ENCODE measurements around the gene NEDD4L.

The NEDD4L gene

DNA sequence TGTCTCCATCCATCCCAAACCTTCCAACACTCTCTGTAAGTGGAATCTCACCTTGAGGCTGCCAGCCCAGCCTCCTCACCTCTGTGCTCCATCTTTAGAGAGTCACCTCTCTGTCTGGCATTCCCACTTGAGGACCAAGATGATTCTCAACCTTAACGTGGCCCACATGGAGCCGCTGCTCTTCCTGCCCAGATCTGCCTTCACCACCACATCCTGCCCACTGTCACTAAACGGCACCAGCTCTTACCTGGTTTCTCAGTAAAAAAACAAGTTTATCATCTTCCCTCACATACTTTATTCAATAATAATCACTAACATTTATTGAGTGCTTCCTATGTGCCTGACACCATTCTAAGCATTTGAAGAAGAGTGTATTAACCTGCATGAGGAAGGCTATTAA, 80.4 kb downstream of the NEDD4L start:
- no peak for DNase-seq

DNA sequence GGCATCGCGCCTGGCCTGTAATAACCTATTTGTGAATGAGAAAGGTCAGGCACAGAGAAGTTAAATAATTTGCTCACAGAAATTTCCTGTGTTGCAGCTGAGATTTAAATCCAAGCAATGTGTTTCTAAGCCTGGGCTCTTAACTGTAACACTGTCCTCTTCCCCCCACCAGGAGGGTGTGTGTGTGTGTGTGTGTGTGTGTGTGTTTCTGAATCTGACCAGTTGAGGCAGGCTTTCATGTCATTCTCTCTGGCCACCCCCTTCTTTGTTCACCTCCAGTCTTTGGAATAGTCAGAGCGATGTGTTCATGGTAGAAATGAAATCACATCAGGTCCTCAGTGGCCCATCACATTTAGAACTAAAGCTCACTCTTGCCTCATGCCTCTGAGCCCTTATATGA, 81.2 kb downstream of the NEDD4L start:
- DNase-seq = no peak

DNA sequence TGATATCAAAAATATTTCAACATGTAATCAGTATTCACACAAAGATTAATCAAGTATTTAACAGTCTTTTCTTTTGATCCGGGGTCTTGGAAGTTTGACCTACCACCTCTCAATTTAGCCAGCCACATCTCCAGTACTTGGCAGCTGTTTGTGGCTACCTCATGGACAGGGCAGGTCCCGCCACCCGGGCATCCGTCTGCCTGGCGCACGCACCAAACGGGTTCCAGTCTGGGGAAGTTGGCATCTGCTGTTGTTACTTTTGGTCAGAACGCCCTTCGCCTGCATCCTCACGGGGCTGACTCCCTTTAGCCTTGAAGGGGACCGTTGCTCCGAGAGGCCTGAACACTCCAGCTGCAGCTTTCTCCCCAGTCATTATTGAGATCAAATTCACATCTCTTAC, 81.7 kb downstream of the NEDD4L start:
- no peak for DNase-seq

DNA sequence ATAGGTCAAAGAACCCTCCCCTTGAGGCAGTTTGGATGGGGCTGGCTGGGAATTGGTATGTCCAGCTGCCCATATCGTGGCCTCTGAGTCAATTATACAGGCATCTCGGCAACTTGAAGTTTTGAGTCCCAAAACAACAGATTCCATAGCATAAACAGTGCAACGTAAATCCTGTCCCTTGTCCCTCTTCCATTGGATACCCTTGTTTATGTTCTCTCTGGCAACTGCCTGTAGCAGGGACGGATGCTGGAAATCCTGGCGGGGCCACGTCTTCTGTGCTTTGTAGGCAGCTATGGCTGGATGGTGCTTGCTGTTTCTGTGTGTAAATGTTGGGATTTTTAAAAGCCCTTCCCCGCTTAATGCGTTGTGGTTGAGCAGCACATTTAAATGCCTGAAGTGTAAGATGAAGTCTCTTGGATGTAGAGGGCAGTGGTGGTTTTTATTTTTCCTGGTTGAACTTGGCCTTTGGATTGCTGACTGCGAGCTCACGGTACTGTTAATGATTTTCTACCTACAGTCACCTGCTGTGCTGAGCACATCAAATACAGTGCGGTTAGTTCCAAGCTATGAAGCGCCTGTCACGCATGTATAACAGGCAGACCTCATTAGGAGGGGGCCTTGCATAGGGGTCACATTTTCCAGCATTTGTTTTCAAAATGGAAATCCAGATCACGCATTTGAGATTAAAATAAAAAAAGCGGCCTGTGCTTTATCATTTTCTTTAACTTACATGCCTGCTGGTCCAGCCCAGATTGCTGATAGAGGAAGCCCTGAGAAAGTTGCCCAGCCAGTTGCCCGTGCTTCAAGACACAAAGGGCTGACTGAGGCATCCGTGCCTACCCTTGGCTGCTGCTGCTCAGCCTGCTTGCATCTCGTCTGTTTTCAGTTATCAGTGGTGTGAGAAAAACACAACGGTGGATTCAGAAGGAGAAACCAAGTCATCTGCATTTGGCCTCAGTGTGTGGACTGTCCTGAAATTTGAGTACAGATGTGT, 84.7 kb downstream of the NEDD4L start:
- no peak for DNase-seq

DNA sequence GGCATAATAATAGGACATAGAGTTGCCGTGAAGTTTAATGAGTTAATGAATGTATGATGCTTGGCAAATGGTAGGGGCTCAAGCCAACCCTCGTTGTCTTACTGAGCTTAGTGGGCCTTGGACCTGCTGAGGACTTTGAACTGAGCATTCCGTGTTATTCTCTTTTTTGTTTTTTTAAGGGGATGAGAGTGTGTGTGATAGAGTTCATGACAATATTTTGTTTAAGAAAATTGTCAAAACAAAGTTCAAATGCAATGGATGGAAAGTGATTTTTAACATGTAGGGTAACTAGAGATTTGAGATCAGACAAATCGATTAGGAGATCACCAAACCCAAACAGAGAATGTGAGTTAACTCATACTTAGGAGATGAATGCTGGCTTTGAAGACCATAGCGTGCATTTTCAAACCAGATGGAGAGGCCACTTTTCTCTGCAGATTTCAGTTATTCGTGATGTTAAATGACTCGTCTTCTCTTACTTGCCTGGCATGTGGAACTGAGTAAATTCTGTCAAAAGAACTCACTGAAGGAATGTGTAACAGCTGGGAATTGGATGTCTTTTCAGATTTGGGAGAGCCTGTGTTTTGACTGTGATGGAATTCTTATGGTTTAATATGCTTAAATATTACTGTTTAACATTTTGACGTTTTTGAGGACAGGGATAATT, 88.7 kb downstream of the NEDD4L start:
- no peak for DNase-seq

DNA sequence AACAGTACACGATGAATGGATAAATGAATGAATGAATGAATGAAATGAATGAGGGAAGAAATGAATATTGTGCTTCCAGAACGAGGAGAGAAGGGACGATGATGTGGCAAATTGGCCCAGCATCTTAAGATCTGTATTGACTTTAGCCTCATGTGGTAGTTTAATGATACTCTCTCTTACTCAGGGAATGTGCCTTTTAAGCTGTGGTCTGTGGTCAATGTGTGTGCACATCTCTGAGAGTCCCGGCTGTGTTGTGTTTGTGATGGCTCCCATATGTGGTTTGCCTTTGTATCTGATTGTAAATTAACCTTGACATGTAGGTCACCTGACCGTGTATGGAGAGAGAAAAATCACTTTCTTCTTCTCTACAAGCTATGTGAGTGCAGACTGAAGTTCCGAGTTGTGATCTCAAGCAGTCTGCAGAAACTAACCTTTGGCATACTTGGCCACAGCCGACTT, 91.2 kb downstream of the NEDD4L start:
- no peak for DNase-seq

DNA sequence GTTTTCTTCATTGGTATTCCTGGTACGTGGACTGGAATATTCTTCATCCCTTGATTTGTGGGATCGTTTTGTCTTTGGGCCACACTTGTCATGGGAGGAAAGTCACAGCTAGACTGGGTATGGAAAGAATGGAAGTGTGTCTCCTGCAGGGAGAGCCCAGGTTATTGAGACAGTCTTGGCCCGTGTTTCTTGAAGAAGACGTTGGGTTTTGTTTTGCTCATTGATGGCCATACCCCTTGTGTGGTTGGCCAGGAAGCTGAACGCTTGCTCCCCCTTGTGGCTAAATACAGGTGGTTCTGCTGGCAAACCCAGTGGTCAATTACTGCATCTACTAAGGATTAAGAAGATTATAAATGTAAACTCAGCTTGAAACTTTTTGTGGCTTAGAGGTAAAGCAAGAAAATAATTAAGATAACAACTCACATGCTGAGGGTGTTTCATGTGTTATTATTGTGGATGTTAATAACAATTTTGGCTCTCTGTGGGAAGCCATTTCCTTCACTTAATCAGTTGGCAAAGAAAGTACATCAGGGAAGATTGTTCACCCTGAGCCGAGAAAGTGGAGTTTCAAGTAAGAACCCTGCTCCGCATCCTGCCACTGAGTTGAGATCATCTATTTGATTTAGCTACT, 91.8 kb downstream of the NEDD4L start:
- DNase-seq = no peak

DNA sequence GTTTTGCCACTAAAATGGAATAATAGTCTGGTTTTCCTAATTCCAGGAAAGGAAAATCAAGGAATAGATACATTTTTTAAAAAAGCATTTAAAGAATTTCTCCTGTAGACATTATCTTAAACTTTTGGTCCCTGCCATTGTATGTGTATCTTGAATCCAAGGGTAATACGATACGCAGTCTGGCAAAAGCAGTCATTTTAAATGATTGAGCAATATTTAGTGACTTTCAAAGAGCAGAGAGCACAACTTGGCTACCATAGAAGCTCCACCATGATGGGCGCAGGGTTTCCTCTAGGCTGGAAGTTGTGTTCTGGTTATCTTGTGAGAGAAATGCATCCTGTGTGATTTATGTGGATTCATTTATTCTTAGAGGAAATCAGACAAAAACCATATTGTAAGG, 92.9 kb downstream of the NEDD4L start:
- no peak for DNase-seq

DNA sequence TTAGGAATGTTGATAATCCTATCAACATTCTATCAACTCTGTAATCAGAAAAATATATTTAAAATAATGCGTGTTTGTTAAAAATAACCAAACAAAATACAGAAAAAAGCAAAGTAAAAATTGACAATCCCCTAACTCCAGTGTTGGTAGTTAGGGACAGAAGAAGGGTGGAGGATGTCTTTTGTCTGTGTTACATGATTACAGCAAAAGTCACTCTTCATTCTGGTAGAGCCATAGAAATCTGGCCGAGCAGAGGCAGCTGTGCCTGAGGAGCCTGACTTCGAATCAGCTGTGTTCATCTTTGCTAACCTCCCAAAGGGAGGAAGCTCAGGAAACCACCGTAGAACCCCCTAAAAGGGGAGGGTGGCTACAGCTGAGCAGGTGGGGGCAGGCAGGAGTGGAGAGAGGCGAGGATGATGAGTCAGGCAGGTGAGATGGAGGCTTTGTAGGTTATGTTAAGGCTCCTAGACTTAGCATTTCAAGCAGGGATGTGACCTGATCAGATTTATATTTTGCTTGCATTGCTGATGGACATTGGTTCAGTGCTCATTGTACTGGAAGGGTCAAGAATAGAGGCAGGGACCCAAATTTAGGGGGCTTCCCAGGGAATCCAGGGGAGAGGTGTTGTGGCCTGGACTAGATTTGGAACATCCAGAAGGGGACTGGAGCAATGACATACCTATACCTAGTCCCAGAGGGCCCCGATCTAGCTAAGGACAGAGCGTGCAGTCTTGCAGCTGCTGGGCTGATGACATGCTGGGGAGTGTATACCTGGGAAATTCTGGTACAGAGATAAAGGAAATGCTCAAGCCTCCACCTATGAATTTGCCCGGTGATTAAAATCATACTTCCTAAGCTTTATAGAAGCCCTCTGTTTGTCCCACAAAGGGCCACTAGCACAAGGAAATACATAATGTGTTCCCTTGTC, 95.7 kb downstream of the NEDD4L start:
- DNase-seq = no peak

DNA sequence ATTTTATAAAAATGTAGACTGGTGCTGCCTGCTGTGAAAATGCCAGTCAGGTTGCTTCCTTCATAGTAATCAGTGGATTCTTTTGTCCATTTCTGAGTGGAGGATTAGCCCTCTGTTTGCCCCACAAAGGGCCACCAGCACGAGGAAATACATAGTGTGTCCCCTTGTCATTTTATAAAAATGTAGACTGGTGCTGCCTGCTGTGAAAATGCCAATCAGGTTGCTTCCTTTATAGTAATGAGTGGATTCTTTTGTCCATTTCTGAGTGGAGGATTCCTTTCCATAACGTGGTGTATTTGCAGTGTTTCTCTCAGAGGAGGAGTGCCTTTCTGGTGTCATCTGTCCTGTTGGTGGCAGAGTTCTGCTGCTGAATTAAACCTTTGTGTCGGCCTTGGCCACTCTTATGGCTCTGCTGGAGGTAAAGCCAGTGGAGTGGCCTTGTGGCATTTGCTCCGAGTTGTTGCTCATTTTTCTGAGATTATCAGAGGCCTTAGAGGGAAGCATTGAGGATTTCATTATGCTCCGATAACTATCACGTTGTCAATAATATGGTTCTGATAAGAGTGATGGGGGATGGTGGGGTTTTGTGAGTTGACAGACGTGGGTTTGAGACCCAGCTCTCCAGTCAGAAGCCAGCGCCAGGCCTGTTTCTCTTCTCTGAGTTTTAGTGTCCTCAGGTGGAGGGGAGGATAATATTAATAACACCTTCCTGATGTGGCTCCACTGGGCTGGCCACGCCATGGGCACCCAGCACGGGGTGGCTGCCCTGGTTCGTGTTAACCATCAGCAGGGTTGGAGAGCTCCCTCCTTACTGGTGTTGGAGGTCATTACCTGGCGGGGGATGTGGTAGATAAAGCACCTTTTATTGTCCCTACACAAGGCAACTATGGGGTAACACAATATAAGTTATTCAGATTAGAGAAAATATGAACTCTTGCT, 96.6 kb downstream of the NEDD4L start:
- DNase-seq = no peak

DNA sequence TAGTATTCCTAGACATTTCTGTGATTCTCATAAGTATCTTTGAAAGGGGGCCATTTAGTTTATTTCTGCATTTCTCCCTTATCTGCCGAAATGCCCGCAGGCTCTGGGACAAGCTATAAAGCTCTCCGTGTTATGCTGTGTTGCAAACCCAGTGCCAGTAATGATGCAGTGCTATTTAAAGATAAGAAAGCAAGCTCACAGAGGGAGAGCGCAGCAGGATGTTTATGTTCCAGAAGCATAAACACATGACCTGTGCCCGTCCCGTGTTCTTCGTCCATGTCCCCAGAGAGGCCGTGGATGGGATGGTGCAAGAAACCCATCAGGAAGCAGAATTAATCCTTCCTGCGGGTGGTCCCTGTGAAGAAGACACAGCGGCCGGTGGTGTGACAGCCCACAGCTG, 99.4 kb downstream of the NEDD4L start:
- DNase-seq = no peak

DNA sequence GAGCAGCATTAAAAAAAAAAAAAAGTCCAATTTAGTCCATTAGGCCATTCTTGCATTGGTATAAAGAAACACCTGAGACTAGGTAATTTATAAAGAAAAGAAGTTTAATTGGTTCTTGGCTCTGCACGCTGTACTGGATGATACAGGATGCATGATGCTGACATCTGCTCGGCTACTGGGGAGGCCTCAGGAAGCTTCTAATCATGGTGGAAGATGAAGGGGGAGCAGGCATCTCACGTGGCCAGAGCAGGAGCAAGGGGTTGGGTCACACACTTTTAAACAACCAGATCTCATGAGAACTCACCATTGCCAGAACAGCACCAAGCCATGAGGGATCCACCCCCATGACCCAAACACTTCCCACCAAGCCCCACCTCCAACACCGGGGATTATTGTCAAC, 100.1 kb downstream of the NEDD4L start:
- no peak for DNase-seq

DNA sequence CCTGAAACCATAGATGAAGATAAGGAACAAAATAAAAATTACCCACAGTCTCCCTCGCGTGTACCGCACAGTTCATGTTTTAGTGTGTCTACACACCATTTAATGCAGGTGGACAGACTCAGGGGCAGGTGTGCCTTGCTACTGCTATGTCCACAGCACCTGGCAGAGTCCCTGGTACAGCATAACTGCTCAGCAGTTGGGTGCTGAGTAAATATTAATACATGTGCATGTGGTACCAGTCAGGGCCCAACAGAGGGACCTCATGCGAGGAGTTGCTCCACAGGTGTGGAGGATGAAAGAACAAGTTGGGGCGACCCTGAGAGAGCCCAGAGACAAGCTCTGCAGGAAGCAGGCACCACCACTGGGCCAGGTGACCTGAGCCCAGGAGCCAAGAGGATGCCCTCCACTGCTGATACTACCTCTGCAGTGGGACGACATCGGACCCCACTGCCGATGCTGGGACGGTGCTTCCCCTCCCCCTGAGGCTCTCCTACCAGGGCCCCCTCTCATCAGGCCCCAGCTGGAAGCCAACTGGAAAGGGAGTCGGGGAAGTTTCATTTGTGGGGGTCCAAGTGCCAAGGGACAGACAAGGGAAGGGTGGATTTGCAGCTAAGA, 100.8 kb downstream of the NEDD4L start:
- DNase-seq = no peak

DNA sequence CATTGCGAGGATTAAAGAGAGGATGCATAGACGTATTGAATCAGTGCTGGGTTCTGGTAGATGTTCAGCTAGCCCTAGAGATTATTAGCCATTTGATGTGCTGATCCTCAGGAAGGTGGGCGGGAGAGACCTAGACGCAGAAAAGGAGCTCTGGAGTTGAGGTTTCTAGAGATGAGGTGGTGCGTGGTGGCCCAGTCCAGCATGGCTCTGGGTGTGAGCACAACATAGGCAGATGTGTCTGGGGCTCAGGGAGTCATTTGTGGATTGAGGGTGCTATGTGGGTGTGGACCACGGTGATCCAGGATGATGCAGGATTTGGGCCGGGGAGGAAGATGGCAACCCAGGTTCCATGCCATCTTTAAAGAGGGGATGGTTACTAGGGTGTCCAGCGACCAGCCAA, 102.1 kb downstream of the NEDD4L start:
- DNase-seq = no peak

DNA sequence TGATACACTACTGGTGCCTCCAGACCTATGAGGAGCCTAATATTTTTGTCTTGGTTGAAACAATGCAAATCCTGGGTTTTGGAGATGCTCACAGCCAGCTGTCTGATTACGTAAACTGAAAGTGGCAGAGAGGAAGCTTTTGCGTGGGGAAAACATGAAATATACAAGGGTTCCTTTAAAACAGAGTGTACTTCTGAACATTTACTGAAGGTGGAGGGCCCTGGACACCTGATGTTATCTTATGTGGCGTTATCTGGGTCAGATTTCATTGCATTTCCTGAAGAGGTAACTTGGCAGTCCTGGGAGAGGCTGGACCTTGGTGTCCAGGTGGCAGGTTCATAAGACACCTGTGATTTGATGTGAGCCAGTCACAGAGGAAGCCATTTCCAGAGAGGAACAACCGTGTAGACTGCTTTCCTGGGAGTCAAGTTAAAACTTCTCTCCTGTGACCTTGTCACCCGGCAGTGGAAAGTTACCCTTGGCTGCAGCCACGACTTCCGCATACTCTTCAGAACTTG, 105.0 kb downstream of the NEDD4L start:
- no peak for DNase-seq

DNA sequence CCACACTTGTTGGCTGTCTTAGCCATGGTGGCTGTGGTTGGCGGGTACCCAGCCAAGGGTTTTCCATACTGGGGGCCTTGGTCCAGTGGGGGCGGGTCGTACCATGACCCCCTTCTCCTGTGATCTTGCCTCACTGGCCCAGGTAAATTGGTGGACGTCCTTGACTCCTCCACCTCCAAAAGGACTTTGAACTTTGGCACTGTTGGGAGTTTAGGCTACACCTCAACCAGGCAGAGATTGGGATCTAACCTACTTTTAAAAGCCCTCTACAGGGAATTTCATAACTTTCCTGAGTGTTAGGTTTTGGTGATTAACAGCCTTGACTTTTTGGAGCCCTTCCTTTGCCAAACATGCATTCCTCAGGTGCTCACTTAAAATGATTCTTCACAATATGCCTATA, 106.7 kb downstream of the NEDD4L start:
- no peak for DNase-seq

DNA sequence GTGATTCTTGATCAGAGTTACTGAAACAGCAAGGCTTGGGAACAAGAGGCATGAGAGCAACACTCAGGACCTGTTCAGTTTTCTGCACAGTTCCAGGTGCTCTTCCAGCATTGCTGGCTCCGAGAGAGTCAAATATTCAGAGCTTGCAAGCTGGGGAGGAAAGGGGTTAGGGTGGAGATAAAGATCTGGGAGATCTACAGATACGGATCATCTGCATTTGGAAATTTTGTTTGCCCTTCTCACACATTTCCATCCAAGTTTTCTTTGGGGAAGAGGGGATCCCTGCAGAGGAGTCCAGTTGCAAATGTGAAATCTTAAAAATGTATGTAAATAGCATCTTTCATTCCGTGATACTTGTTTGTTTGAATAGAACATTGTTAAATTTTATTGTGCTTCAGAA, 108.2 kb downstream of the NEDD4L start:
- no peak for DNase-seq

DNA sequence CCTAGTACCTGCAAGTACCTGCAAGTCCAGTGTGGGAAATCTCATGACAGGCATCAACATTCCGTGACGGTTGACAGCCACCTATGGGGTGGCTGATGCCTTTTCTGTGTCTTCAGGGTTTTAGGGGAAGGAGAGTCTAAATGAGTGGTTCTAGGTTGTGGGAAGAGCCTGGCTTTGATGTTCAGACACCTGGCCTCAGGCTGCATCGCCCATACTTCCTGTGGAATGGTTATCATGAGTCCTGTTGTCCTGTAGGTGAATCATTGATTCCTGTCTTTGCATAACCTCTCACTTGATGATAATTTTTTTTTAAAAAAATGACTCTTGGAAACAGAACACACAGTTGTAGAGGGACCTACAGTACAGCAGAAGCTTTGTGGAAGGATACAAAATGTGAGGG, 108.9 kb downstream of the NEDD4L start:
- DNase-seq = no peak

DNA sequence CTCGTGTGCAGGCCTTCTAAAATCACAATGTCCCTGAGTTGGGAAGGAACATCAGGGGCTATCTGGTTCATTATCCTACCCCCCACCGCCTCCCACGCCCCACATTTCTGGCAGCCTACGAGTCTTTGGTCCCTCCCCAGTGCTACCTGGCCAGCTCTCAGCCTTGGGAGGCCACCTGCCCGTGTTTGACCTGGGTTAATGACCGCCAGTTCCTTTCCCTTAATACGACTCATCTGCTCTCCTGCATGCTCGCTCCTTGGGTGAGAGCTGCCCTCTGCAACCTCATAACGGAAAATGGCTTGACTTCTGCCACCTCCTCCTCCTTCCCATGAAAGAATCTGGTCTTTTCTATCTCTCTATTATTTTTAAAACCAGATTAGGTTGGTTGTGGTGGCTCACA, 112.5 kb downstream of the NEDD4L start:
- no peak for DNase-seq

DNA sequence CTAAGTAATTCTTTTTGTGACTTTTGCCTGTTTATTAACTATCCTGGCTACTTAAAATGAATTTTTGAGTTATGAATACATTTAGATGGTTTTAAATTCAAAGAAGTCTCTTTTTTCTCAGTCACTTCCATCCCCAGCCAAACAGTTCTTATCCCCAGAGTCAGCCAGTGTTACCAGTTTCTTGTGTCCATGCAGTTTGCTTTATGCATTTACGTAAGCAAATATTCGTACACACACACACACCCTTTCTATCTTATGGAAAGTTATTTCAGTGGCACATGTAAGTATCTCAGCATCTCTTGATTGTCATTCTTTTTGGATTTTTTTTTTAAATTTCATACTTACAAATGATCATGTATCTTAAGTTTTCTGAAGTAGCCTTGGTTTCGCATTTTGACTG, 113.2 kb downstream of the NEDD4L start:
- DNase-seq = no peak

DNA sequence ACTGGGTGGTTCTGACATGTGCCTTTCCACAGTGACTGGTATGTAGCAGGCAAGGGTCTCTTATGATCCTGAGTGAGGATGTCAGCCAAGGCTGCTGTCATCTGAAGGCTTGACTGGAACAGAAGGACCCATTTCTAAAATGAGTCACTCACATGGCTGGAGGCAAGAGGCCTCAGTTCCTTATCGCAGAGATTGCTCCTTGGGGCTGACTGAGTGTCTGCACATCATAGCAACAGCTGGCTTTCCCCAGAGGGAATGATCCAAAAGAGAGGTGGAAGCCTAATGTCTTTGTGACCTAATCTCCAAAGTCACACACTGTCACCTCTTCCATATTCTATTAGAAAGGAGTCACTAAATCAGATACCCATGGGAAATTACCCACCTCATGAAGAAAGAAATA, 114.0 kb downstream of the NEDD4L start:
- no peak for DNase-seq
